ENCODE results near the gene LPCAT4. TPM values are rescaled to one million over a fixed set of nuclear protein-coding genes. Genes with fewer than 3 reads are reported as not detected.
"Not testable (repeated sequence)": the region's sequence is repeated elsewhere in the genome, so short reads cannot be mapped to it uniquely, and the experiment has no call there.

Gene LPCAT4
- total RNA-seq, 1 donor from 2014 or later = 113 TPM

GRCh38 chr15:34355241-34355640, 11.8 kb downstream of the LPCAT4 start:
- H3K27me3 ChIP-seq = no peaks in the 10 kb centered on the region
- no peak for DNase-seq (ENCODE audit: low spot score in 2 of 2)
- intact Hi-C loops (cut with DNase I) = no loop called here
- TF ChIP-seq, protein P1, sequence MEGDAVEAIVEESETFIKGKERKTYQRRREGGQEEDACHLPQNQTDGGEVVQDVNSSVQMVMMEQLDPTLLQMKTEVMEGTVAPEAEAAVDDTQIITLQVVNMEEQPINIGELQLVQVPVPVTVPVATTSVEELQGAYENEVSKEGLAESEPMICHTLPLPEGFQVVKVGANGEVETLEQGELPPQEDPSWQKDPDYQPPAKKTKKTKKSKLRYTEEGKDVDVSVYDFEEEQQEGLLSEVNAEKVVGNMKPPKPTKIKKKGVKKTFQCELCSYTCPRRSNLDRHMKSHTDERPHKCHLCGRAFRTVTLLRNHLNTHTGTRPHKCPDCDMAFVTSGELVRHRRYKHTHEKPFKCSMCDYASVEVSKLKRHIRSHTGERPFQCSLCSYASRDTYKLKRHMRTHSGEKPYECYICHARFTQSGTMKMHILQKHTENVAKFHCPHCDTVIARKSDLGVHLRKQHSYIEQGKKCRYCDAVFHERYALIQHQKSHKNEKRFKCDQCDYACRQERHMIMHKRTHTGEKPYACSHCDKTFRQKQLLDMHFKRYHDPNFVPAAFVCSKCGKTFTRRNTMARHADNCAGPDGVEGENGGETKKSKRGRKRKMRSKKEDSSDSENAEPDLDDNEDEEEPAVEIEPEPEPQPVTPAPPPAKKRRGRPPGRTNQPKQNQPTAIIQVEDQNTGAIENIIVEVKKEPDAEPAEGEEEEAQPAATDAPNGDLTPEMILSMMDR (IDR thresholded peaks at IDR 0.05) = no peak
- H3K4me3 ChIP-seq = no peak overlapping the region
- H3K9me3 ChIP-seq = no peaks in the 10 kb centered on the region
- peaks cover 15 to 47% of the 10 kb centered on the region in 2 donors for H3K36me3 ChIP-seq
- H3K4me1 ChIP-seq = no peaks in the 10 kb centered on the region
- H3K27ac ChIP-seq = no peak overlapping the region

DNA sequence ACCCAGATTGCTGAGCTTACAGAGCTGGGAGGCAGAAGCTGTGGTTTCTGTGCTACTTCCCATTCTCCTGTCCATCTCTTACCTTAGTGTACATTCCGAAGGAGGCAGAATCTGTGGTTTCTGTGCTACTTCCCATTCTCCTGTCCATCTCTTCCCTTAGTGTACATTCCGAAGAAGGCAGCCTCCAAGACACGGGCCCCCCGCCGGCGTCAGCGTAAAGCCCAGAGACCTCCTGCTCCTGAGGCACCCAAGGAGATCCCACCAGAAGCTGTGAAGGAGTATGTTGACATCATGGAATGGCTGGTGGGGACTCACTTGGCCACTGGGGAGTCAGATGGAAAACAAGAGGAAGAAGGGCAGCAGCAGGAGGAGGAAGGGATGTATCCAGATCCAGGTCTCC, 12.7 kb downstream of the LPCAT4 start:
- DNase-seq (ENCODE audit: low spot score in 2 of 2) = no peak
- no peaks in the 10 kb centered on the region for H3K27me3 ChIP-seq
- TF ChIP-seq, protein P1 (IDR thresholded peaks at IDR 0.05) = no peak
- no peaks in the 10 kb centered on the region for H3K9me3 ChIP-seq
- no peaks in the 10 kb centered on the region for H3K4me1 ChIP-seq
- no peak overlapping the region for H3K27ac ChIP-seq
- no peak overlapping the region for H3K4me3 ChIP-seq
- intact Hi-C loops (cut with DNase I) = no loop called here
- H3K36me3 ChIP-seq = peaks cover 12 to 37% of the 10 kb centered on the region in 2 donors

GRCh38 chr15:34353627-34354026, 13.4 kb downstream of the LPCAT4 start:
- intact Hi-C loops (cut with DNase I) = no loop called here
- TF ChIP-seq, protein P1 (IDR thresholded peaks at IDR 0.05) = no peak

GRCh38 chr15:34352996-34353395, 14.0 kb downstream of the LPCAT4 start:
- intact Hi-C loops (cut with DNase I); H3K27ac ChIP-seq; DNase-seq (ENCODE audit: low spot score in 2 of 2); H3K9me3 ChIP-seq; H3K4me3 ChIP-seq; H3K27me3 ChIP-seq; H3K4me1 ChIP-seq: not testable (repeated sequence)
- H3K36me3 ChIP-seq = peaks cover 4 to 25% of the 10 kb centered on the region in 2 donors

More at GRCh38 chr15:34353627-34354026, 13.4 kb downstream of the LPCAT4 start:
- no peak for DNase-seq (ENCODE audit: low spot score in 2 of 2)
- peaks cover 7 to 30% of the 10 kb centered on the region in 2 donors for H3K36me3 ChIP-seq
- H3K4me3 ChIP-seq = no peak overlapping the region
- H3K27ac ChIP-seq = no peak overlapping the region
- H3K27me3 ChIP-seq = no peaks in the 10 kb centered on the region
- H3K9me3 ChIP-seq = no peaks in the 10 kb centered on the region
- H3K4me1 ChIP-seq = no peaks in the 10 kb centered on the region

DNA sequence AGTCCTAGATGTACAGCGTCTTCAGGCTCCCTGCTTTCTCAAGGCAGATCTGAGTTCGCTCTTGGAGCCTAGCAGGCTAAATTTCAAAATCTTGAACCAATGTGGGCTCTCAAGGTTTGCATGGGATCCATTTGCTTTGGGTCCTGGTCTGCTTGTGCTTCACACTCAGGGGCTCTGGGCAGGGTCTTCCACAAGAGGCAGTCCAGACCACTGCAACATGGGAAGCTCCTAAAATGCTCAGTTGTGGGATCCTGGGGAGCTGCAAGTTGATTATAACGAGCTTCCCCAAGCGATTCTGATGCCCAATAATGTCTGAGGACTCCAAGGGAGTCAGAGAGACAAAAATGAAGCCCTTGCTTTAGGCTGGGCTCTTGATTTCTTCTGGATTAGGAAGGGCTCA, 17.2 kb downstream of the LPCAT4 start:
- DNase-seq (ENCODE audit: low spot score in 2 of 2) = no peak
- no peaks in the 10 kb centered on the region for H3K36me3 ChIP-seq
- intact Hi-C loops (cut with DNase I) = loop anchor here (10.0 kb wide), 1 partner anchor 295 kb away; no protein-coding TSS in a partner anchor

DNA sequence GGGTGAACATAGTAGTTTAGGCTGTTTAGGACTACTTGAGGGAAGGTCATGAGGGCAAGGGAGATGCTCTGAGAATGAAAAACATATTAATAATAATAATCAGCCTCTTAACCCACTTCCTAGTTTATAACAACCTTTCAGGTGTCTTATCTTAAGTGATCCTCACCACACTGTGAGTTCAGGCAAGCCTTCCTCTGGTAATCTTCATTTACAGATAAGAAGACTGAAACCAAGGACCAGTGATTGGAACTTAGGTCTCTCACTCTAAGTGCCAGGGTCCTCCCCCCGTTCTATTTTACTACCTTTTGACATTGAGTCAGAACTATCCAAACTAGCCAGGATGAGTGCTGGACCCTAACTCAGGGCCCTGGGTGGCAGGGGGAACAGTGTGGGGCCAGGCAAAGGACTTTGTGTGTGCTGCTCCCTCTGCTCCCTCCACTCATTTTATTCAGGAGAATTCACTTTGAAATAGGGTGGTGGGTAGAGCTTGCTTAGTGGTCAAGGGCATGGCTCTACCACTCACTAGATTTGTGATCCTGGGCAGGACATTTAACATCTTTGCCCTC, 18.2 kb downstream of the LPCAT4 start:
- H3K4me3 ChIP-seq = no peak overlapping the region
- TF ChIP-seq, protein P1 (IDR thresholded peaks at IDR 0.05) = no peak
- no peaks in the 10 kb centered on the region for H3K36me3 ChIP-seq
- H3K27ac ChIP-seq = no peak overlapping the region
- H3K27me3 ChIP-seq = no peaks in the 10 kb centered on the region
- no peaks in the 10 kb centered on the region for H3K9me3 ChIP-seq
- intact Hi-C loops (cut with DNase I) = loop anchor here (10.0 kb wide), 1 partner anchor 294 kb away; no protein-coding TSS in a partner anchor
- H3K4me1 ChIP-seq = no peaks in the 10 kb centered on the region
- no peak for DNase-seq (ENCODE audit: low spot score in 2 of 2)

More for the DNA sequence above, 17.2 kb downstream of the LPCAT4 start:
- Histone ChIP-seq H3K9me3 (no peaks in the 10 kb centered on the region), H3K27ac (no peak overlapping the region), H3K4me3 (no peak overlapping the region), H3K4me1 (no peaks in the 10 kb centered on the region), H3K27me3 (no peaks in the 10 kb centered on the region)
- TF ChIP-seq, protein P1 (IDR thresholded peaks at IDR 0.05) = no peak

Data from ascending aorta (tissue), 2 donors.